Astrocyte (in vitro differentiated cells and primary cell): Measurements from ENCODE around the gene CCDC81.

Experiments
- CTCF ChIP-seq: IDR thresholded peaks from 2 replicates; pipeline ENCODE4 v1.5.1; 2011; ENCODE audit warnings: low read depth, mild to moderate bottlenecking, inconsistent platforms, low read length, moderate library complexity; ENCODE audit not compliant: insufficient read depth
- EZH2 ChIP-seq: IDR thresholded peaks from 2 replicates; pipeline ENCODE4 v1.6.1; 2012; ENCODE audit warnings: mild to moderate bottlenecking, low read length, inconsistent platforms; ENCODE audit not compliant: insufficient read depth

GRCh38 chr11:86421946-86422345, 47.3 kb downstream of the CCDC81 start:
- TF ChIP-seq CTCF (no peak), EZH2 (no peak)
